Ramos (cell line): ENCODE data around the gene TMEM147.

ENCODE experiments used
- in situ Hi-C: fragments of 300-500 bp; cut with MboI; formaldehyde crosslinking; loops from one replicate; pipeline ENCODE4 v1.14.3; 2022; ENCODE audit warnings: low sequenced_read_pairs; ENCODE audit not compliant: unreplicated experiment

The TMEM147 gene

GRCh38 chr19:35518313-35518712, 27.1 kb upstream of the TMEM147 start:
- in situ Hi-C loops, result no loop called here

- in situ Hi-C loops, result no loop called here
Observed at GRCh38 chr19:35519291-35519690, 26.1 kb upstream of the TMEM147 start.

GRCh38 chr19:35521124-35521743, 24.2 kb upstream of the TMEM147 start:
- in situ Hi-C loops, result no loop called here

GRCh38 chr19:35522745-35523327, 22.6 kb upstream of the TMEM147 start:
- in situ Hi-C loops, result no loop called here

- in situ Hi-C loops, result no loop called here
Observed at GRCh38 chr19:35524181-35524837, 21.1 kb upstream of the TMEM147 start.

- in situ Hi-C loops, result no loop called here
Observed at GRCh38 chr19:35525873-35526272, 19.6 kb upstream of the TMEM147 start.

- in situ Hi-C loops, result no loop called here
Observed at GRCh38 chr19:35528218-35529038, 17.0 kb upstream of the TMEM147 start, which contains the start of gene SBSN. Gene SBSN, minus strand, starts transcription at chr19:35528311. Its CDS starts 30 bp downstream, at chr19:35528281.

DNA sequence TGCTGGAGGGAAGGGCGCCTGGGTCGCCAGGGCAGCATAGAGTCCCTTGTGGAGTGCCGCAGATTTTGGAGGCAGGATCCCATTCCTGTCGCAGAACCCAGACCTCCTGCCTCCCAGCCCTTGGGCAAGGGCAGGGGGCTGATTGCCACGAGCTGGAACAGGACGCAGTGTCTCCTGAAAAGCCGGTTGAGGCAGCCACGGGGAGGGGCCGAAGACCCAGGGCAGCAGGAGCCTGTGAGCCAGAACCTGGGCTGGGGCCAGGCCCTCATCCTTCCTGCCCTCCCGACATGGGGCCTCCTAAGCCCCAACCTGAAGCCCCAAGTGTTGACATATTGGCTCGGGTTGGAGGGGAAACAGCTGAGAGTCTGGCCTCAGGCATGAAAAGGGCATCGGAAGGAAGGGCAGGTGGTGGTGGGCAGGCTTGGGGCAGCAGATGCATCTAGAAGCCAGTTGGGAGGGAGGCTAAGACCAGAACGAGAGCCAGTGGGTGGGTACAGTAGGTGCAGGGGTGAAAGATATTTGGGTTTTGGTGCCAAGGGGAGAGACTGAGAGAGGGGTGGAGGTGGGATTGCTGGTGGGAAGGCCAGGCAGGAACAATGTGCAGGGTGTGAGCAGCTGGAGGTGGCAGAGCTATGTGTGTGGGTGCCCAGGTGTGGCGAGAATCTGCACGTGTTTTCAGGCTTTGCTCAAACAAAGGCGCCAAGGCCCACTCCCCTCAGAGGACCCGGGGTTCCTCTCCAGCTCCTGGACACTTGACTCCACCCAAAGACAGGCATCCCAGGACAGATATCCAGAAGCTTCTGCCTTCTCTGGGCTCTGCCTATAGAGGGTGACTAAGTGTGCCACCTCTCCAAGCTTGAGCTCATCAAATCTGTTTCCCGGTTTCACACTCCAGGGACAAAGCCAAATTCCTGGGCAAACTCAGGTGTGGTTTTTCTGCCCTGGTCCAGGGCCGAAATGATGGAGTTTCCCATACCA, 15.9 kb upstream of the TMEM147 start:
- in situ Hi-C loops, result no loop called here

DNA sequence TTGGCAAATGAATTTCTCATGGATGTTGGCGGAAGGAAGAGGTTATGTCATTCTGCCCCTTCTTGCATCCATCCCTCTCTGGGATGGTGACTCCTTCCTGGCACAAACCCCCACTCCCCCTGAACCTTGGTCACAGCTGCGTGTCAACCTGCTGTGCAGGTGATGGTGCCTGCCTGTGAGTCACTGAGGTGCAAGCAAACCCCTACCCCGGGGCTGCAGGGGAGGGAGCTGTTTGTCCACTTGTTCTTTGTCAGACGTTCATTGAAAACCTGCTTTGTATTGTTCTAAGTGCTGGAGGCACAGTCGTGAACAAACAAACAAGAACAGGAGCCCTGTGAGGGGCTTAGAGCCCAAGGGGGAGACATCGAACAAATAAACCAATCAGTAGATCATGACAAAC, 14.1 kb upstream of the TMEM147 start:
- in situ Hi-C loops, result no loop called here

DNA sequence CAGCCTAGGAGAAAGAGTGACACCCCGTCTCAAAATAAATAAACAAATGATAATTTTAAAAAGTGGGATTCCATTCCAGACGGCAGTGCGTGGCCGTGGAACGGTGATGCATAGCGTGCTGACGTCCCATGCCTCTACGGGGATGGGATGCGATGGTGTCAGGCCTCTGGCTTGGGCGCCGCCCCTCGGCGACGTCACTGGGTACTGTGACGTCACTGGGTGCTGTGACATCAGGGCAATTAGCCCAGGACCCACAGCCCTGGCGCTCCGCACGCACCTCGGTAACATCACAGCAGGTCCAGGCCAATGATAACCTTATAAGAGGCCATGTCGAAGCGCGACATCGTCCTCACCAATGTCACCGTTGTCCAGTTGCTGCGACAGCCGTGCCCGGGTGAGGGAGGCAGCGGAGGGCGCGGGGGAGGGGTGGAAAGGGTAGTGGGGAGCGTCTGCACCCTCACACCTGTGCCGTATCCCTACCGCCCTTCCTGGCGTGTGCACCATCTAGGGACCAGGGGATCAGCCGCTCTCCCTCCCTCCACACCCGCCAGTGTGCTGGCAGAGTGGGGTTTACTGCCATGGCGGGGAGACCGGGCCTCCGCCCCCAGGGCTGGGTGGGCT, 12.1 kb upstream of the TMEM147 start, which contains the start of gene GAPDHS:
Gene GAPDHS, plus strand, starts transcription at position 256 of the 621 bp plus-strand sequence. Its CDS starts 72 bp downstream, at position 328.
- in situ Hi-C loops, result no loop called here

- in situ Hi-C loops, result no loop called here
Observed at GRCh38 chr19:35533822-35534392, 11.5 kb upstream of the TMEM147 start.

DNA sequence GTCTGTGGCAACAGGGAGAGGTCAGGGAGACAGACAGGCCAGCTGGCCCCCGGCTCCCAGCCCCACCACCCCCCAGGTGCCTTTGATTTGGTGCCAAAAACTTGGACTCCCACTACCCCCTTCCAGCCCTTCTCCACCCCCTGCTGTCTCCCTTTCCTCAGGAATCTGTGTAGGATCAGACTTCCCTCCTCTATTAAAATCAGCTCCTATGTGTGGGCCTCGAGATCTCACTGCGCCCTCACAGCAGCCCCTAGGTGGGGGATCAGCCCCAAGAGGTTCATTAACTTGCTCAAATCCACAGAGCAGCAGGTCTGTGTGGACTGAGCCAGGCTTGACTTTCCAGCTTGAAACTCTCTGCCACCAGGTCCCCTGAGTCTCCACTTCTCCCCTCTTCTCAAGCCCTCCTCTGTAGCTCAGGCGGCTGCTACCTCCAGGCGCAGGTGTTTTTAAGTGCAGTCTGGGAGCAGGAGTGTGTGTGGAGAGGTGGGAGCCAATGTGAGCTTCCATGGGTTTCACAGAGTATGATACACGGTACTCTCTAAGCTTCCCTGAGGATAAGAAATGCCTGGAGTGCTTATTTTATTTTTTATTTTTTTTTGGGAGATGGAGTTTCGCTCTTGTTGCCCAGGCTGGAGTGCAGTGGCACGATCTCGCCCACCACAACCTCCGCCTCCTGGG, 10.5 kb upstream of the TMEM147 start:
- in situ Hi-C loops, result no loop called here

DNA sequence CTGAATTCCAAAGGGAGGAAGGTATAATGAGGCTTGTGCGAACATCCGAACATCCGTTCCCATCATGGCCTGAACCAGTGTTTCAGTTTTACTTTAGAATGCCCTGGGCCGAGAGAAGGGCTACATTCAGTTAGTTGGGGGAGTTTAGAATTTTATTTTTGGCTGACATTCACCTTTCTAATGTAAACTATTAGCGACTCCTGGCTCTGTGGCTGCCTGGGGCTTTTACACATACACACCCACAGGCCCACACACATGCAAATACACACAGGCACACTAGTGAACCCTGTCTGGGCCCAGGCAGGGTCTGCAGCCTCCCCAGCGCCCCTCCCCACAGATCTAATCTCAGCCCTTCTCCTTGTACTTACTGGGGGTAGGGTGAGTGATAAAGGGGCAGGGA, 6.1 kb upstream of the TMEM147 start:
- in situ Hi-C loops, result no loop called here

- in situ Hi-C loops, result no loop called here
Observed at GRCh38 chr19:35539850-35540249, 5.6 kb upstream of the TMEM147 start.

DNA sequence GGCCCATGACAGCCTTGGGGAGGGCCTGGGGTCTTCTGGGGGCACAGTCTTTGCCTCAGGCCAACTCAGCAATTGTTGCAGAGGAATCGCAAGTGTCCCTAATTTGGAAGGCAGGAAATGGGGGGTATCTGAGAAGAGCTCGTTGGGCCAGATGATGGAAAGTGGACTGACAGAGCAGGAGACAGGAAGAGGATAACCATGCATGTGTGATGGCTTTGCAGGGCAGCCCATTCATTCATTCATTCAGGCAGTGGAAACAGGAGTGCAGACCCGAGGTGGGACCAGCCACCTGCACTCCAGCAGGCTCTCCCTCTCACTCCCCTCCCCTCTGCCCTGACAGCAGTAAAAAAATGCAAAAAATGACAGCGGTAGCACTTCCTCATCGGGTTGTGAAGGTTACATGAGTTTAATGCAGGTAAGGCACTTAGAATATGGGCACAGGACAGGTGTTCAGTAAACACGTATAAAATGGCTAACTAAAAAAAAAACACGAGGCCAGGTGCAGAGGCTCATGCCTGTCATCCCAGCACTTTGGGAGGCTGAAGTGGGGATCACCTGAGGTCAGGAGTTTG, 5.0 kb upstream of the TMEM147 start:
- in situ Hi-C loops, result no loop called here

DNA sequence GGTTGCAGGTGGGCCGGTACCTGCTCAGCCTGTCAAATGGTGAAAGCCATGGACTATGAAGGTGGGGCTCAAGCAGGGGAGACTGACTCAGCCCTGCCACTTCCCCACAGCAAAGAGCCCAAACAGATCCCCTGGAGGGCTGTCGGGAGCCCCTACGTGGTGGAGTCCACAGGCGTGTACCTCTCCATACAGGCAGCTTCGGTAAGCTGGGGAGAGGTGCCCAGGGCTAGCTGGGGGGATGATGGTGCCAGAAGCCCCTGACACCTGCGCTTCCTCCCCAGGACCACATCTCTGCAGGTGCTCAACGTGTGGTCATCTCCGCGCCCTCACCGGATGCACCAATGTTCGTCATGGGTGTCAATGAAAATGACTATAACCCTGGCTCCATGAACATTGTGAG, 3.2 kb upstream of the TMEM147 start:
- in situ Hi-C loops, result no loop called here

- in situ Hi-C loops, result no loop called here
Observed at GRCh38 chr19:35543280-35544109, 1.9 kb upstream of the TMEM147 start.
